GM19328 (cell line): Measurements from ENCODE around the gene KIAA0753.

ENCODE experiments used
- ATAC-seq: cut with Tn5 transposase; IDR thresholded peaks from one replicate; pipeline ENCODE4 v1.9.1; 2021; ENCODE audit warnings: mild to moderate bottlenecking, moderate library complexity; ENCODE audit not compliant: unreplicated experiment

Gene KIAA0753

DNA sequence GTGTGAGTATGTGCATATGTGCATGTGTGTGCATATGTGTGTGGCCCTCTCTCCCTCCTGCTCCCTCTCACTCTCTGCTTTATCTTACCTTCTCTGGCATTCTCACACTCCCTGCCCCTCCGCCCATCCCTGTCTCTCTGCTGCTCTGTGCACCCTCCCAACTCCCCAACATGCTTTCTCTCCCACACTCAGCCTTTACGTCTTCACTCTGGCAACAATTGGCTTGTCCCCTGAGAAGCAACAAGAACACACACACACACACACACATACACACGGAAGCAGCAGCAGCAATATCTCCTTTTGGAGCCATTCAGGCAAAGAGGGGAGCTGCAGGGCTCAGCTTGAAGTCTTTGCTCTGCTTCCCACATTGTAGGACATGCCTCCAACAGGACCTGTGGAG is 112.0 kb downstream of the KIAA0753 start:
- ATAC-seq, result no peak
